HG03159 (cell line): ENCODE measurements around the gene PLA2G2E.

ENCODE experiments used
- ATAC-seq: cut with Tn5 transposase; IDR thresholded peaks from one replicate; pipeline ENCODE4 v1.9.1; 2021; ENCODE audit warnings: mild to moderate bottlenecking, moderate library complexity; ENCODE audit not compliant: unreplicated experiment

PLA2G2E gene, protein sequence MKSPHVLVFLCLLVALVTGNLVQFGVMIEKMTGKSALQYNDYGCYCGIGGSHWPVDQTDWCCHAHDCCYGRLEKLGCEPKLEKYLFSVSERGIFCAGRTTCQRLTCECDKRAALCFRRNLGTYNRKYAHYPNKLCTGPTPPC

DNA sequence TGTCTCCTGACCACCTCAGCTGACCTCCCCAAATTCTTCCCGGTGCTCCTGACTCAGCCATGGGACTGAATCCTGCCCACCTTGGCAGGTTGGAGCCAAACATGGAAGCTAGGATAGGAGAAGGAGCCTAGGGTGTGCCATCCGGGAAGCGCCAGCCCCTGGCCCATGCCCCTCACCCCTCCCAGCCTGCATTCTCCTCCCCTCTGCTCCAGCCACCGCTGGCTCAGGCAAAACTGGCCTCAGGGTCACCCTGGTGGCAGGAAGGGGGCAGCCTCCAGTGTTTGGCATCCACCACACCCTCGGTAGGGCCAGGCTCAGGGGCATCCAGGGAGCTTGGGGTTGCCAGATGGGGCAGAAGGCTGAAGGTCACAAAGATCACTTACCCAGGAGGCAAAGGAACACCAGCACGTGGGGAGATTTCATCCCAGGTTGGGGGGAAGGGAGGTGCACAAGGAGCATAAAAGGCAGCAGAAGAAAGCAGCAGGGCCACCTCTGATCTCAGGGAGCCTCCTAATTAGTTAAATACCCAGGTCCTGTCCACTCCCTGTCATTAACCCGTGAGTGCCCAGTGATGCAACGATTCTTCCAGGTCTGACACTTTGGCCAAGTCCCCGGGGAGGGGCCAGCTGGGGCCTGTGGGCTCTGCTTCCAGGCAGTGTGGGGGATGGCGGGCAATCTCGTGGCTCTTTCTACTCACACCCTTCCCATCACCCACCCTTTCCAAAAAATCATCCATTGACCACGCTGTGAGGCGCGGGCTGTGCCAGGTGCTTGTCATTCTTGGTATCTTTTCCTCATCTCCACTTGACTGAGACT, at the start of gene PLA2G2E:
TSS of gene PLA2G2E (minus strand) at position 481 of the 816 bp plus-strand sequence. CDS start at position 423, 58 bp downstream.
- no peak for ATAC-seq

- ATAC-seq = no peak
Observed at GRCh38 chr1:19971664-19972063, 48.2 kb upstream of the PLA2G2E start.

DNA sequence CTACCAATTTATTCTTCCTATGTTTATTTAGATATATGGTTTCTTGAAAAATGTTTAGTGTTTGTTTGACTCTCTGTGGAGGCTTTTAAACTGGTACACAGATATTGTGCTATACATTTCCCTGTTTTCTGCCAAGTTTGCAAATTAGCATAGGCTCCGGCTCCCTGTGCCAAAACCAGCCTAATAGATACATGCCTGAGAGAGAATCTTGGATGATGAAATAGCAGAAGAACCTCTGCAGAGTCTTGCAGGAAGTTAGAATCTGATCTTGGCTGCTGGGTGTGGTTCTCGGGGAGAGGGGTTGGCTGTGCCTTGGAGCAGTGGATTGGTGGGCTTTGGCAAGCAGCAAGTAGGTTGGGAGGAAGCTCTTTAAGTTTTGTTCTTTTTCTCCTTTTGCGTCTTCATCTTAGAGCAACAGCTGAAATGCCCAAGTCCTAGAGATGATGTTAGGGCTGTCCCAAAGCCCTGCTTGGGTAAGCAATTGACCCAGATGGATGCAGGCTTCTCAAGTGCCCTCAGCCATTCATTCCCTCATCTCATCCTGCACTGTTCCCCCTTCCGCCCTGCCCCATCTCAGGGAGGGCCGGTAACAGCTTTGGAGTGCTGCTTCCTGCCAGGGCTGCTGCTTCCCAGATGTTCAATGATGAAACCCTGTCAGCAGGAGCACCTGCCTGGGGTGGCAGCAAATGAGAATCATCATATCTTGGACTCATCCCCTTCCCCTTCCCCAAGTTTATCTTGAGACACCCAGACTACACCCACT, 46.7 kb upstream of the PLA2G2E start:
- no peak for ATAC-seq

GRCh38 chr1:19967808-19968207, 44.4 kb upstream of the PLA2G2E start:
- ATAC-seq = no peak

DNA sequence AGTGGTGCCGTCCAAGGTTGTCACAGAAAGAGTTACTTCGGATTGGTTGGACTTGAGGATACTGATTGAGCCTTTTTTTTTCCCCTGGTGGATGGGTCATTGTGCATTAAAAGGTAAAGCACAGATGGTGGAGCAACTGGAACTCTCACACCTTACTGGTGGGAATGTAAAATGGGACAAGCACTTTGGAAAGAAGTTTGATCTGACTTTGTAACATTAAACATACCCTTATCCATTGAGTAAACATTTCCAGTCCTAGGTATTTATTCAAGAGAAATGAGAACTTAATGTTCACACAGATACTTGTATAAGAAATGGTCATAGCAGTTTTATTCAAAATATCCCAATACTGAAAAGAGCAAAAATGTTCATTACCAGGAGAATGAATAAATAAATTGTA, 41.1 kb upstream of the PLA2G2E start:
- ATAC-seq = no peak

DNA sequence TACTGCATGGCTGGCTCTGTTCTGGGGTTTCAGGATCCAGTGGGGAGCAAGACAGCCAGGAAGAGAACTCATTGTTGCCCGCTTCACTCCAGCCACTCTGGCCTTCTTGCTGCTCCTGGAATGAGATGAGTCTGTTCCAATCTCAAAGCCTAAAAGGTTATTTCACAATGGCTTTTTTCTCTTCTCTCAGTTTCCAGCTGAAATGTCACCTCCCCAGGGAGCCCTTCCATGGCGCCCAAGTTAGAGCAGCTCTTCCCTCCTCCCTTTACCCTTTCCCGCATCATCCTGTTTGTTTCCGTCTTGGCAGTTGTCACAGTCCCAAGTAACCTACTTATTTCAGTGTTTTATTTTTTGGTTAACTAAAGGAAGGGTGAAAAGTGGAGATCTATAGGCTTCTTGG, 40.2 kb upstream of the PLA2G2E start:
- ATAC-seq = no peak

DNA sequence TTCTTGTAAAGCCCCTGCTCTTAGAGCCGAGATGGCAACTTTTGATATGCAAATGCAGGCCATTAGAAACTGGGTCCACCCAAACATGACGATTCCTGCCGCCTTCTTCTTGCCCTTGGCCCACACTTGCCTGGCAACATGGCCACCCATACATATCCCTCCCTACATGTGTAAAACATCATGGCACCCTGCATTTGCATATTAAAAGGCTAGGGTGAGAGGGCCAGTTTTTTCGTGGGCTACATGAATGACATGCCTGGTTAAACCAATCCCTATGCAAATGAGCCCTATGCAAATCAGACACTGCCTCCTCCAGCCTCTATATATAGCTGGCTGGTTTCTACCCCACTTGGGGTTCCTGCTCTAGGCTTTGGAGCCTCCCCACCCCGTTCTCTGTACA, 37.2 kb upstream of the PLA2G2E start:
- no peak for ATAC-seq

- ATAC-seq = no peak
Observed at GRCh38 chr1:19957779-19958178, 34.4 kb upstream of the PLA2G2E start.

GRCh38 chr1:19955534-19956170, 32.2 kb upstream of the PLA2G2E start:
- no peak for ATAC-seq

DNA sequence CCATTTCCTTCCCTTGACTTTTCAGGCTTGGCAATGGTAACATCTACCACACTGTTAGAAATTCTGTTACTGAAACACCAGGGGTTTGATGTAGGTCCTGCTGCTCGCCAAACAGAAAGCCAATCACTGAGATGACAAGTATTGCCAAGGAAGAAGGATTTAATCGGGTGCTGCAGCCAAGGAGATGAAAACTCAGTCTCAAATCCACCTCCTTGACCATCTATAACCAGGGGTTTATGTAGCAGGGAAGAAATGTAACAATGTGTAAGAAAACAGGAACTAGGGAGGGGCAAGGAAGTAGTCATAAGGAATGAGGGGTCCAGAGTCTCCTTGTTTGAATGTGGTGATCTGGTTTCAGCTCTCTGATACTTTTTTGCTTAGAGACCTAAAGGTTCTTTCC, 30.6 kb upstream of the PLA2G2E start:
- ATAC-seq = no peak

DNA sequence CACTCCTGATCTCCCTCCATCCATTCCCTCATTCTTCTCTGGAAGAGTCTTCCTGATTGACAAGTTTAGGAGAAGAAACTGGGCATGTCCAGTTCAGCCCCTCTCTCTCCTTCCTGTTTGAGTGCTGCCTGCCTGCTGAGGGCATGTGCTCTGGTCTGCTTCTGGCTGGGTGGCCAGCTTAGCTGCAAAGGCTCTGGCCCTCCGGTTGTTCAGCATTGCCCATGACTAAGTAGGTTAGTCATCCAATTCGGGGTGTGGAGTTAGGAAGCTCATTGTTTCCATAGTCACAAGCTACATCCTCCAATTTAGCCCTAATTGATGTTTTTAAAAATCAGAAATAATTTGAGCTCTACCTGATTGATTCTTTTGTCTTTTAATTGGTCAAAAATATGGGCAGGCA, 25.6 kb upstream of the PLA2G2E start:
- no peak for ATAC-seq

GRCh38 chr1:19946971-19947370, 23.6 kb upstream of the PLA2G2E start:
- ATAC-seq = no peak

- no peak for ATAC-seq
Observed at GRCh38 chr1:19946331-19946751, 22.9 kb upstream of the PLA2G2E start.

GRCh38 chr1:19945914-19946313, 22.5 kb upstream of the PLA2G2E start:
- no peak for ATAC-seq

GRCh38 chr1:19942657-19943056, 19.2 kb upstream of the PLA2G2E start:
- ATAC-seq = no peak

GRCh38 chr1:19942088-19942487, 18.7 kb upstream of the PLA2G2E start:
- no peak for ATAC-seq

- ATAC-seq = no peak
Observed at GRCh38 chr1:19941206-19941568, 17.8 kb upstream of the PLA2G2E start.

GRCh38 chr1:19940486-19941205, 17.2 kb upstream of the PLA2G2E start:
- ATAC-seq = no peak

- ATAC-seq = no peak
Observed at GRCh38 chr1:19938472-19938871, 15.1 kb upstream of the PLA2G2E start.

DNA sequence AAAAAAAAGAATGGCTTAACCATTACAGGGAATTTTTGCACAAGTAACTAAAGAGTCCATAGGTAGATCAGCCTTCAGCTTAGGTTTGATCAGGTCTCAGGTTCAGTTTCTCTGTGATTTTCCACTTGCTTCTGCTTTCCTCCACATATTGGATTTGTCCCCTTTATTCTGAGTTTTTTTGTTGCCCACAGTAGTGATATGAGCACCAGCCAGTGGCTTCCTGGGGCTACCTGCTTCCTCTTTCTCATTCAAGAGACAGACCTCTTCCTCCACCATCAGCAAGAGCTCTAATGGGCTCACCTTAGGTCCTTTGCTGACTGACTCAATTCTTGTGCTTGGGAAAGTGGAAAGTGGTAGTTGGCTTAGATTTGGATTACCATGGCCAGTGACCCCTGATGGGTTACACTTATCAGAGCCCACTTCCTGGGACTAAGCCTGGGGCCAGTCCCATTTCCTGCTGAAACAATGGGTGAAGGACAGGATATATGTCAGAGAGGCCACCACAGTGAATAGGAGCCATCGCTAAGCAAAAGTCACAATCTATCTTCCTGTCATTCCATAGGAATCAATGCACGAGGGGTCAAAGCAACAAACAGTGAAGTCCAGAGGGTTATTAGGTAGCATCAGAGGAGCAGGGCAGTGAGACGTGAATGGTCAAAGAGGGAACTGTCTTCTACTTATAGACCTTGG, 12.8 kb upstream of the PLA2G2E start:
- no peak for ATAC-seq
